NB4 (cell line): ENCODE measurements around the gene MPO.

Experiments
- DNase-seq: peaks from one replicate; pipeline ENCODE4 v3.0.0; 2010; ENCODE audit warnings: low read depth
- H3K4me3 ChIP-seq: one replicate; pipeline ENCODE4 v1.5.1; 2011; ENCODE audit warnings: mild to moderate bottlenecking, low read depth, low read length, moderate library complexity
- CTCF ChIP-seq: IDR thresholded peaks from one replicate; pipeline ENCODE4 v1.5.1; 2012; ENCODE audit warnings: low read depth, low read length
- MAX ChIP-seq: IDR thresholded peaks from 2 replicates; pipeline ENCODE4 v1.6.1; 2011; ENCODE audit warnings: low read depth, low read length
- MYC ChIP-seq: IDR thresholded peaks from 2 replicates; pipeline ENCODE4 v1.6.1; 2011; ENCODE audit warnings: low read depth, low read length
- POLR2A ChIP-seq: IDR thresholded peaks from 2 replicates; pipeline ENCODE4 v1.6.1; 2011; ENCODE audit warnings: mild to moderate bottlenecking; ENCODE audit not compliant: insufficient read length; ENCODE audit errors: extremely low read depth

MPO gene

DNA sequence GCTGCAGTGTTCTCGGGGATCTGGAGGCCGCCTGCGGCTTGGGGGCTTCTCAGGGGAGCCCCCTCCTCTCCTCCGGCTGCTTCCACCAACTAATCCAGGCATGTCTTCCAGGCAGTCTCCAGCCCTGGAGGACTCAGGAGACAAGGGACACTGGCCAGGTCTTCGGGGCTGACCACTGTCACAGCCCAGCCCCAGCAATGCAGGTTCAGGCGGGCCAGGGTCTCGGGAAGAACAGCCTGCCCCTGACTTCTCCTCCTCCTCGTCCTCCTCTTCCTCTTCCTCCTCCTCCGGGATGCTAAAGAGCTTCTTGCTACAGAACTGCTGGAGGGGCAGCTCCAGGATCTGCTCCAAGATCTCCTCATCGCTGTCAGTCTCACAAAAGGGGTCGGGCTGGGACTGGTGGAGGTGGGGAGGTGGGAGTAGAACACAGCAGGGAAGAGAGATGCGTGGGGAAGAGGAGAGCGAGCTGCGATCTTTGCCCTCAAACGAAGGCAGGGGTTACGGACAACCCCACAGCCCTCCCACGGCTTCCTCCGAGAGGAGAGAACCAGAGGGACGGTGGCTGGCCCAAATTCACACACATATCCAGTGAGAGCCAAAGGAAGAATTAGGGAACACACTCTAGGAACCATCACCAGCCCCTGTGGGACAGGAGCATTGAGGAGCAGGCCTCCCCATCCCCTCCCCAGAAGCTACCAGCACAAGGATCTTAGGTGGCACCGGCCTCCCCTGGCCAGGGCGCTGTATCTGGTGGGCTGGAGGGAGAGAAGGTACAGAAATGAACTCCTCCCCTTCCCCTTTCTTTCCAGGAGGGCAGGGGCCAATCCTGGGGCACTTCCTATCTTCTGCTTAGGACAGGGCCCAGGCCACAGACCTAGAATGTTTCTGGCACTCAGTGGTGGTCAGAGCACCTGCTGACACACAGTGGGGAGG lies 28.5 kb upstream of the MPO start:
- TF ChIP-seq POLR2A (peak; percentile 20), MYC (no peak)
- DNase-seq: peak; percentile 41
- H3K4me3 ChIP-seq: no peak overlapping the region

- no peak overlapping the region for H3K4me3 ChIP-seq
- peak; percentile 37 for DNase-seq
- no peak for TF ChIP-seq MYC
- TF ChIP-seq POLR2A: no peak
- TF ChIP-seq CTCF: peak; percentile 36
- TF ChIP-seq MAX: peak; percentile 36; the same call in 1 of the 2 replicates
These were observed 27.6 kb upstream of the MPO start for GRCh38 chr17:58308173-58308984.

DNA sequence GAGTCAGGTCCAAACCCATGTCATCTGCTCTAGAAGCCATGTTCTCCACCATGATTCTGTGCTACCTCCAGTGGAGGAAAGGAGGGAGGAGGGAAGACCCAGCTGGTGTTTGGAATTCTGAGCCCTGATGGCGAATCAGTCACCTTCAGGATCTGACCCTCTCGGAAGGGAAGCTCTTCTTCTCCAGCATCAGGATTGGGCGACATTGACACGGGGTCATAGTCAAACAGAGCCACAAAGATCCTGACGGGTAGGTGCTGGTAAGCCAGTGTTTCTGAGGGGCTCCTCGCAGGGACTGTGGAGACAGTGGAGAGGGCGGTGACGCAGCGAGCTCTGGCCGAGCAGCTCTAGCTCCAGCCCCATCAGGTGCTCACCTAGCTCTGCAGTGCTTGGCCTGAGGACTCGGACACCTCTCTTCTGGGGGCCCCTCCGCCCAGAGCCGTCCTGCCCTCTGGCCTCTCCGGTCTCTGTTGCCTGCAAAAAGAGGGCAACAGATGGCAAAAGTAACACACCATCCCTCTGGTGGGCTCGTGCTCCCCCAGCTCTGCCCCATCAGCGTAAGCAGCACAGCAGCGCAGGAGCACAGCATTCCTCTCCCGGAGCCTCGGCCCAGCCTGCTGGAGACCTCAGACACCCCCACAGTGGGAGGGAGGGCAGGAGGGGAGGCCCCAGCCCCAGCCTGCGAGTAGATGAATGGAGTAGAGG lies 26.9 kb upstream of the MPO start:
- H3K4me3 ChIP-seq: no peak overlapping the region
- TF ChIP-seq MAX: no peak
- TF ChIP-seq CTCF: no peak
- TF ChIP-seq MYC: no peak
- TF ChIP-seq POLR2A: no peak
- no peak for DNase-seq

GRCh38 chr17:58306131-58306951 lies 25.6 kb upstream of the MPO start:
- DNase-seq: no peak
- no peak overlapping the region for H3K4me3 ChIP-seq
- TF ChIP-seq POLR2A: no peak
- TF ChIP-seq MYC: no peak
- TF ChIP-seq CTCF: no peak
- no peak for TF ChIP-seq MAX

GRCh38 chr17:58305626-58306025 lies 24.9 kb upstream of the MPO start:
- TF ChIP-seq MYC (no peak), POLR2A (no peak)
- no peak for DNase-seq
- no peak overlapping the region for H3K4me3 ChIP-seq

- TF ChIP-seq MYC (no peak), MAX (no peak), POLR2A (no peak), CTCF (no peak)
These were observed 24.2 kb upstream of the MPO start for GRCh38 chr17:58304750-58305486.

More at GRCh38 chr17:58304750-58305486, 24.2 kb upstream of the MPO start:
- H3K4me3 ChIP-seq: no peak overlapping the region
- DNase-seq: no peak
